Ascending aorta (tissue), 2 donors: ENCODE measurements around the gene KRTAP10-9. TPM values are rescaled to one million over a fixed set of nuclear protein-coding genes. Genes with fewer than 3 reads are reported as not detected.
"Not testable (repeated sequence)": the region's sequence is repeated elsewhere in the genome, so short reads cannot be mapped to it uniquely, and the experiment has no call there.

Experiments
- DNase-seq, 2 donors: peaks; one replicate each; pipeline ENCODE4 v3.0.0-alpha.2; 2019; ENCODE audit warnings: low spot score in 2 of 2
- H3K27ac ChIP-seq, 2 donors: fragments of 200-600 bp; sonication (generic); one replicate each; pipeline ENCODE4 v1.5.1; 2016 to 2017; ENCODE audit warnings: mild to moderate bottlenecking in 1 of 2
- H3K27me3 ChIP-seq: fragments of 200-600 bp; sonication (generic); one replicate; pipeline ENCODE4 v1.5.1; 2017
- H3K36me3 ChIP-seq, 2 donors: fragments of 200-600 bp; sonication (generic); one replicate each; pipeline ENCODE4 v1.5.1; 2016
- H3K4me1 ChIP-seq, 2 donors: fragments of 200-600 bp; sonication (generic); one replicate each; pipeline ENCODE4 v1.5.1; 2016 to 2017; ENCODE audit warnings: mild to moderate bottlenecking in 1 of 2
- H3K4me3 ChIP-seq, 2 donors: fragments of 200-600 bp; sonication (generic); one replicate each; pipeline ENCODE4 v1.5.1; 2016 to 2017; ENCODE audit warnings: mild to moderate bottlenecking in 1 of 2
- H3K9me3 ChIP-seq, 2 donors: fragments of 200-600 bp; sonication (generic); one replicate each; pipeline ENCODE4 v1.5.1; 2016
- intact Hi-C: fragments of 100-400 bp; cut with DNase I; formaldehyde crosslinking; loops from one replicate; pipeline ENCODE4 v1.15.1; 2023
- total RNA-seq: library from RNA; depleted of rRNA; stranded (reverse); fragments of >200 nt; gene quantifications from one replicate; pipeline ENCODE4 v1.1.0, GENCODE V29; 2016
- TF ChIP-seq, protein P1 (sequence below), 3 experiments: fragments of 200-600 bp in 2 of 3; fragments of 450-650 bp in 1 of 3; sonication (generic) in 2 of 3; IDR thresholded peaks; one replicate each; pipeline ENCODE4 v1.5.1; 2016 to 2019; ENCODE audit warnings: antibody characterized with exemption in 3 of 3, mild to moderate bottlenecking in 1 of 3, moderate library complexity in 1 of 3

The KRTAP10-9 gene
- total RNA-seq, 1 donor from 2014 or later = not detected

DNA sequence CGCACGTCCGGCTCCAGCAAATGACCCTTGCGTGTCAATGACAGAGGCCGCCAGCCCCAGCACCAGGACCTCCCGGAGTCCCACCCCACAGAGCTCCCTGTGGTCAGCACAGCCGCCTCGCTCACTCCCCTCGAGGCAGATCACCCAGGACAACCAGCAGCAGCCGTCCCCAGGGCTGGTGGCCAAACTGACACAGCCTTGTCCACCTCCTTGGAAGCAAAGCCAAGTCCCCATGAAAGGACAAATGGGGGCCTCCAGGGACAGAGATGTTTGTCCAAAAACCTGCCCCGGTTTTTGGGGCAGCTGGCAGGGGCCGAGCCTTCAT is 12.4 kb downstream of the KRTAP10-9 start:
- DNase-seq = no peak
- H3K36me3 ChIP-seq = no peaks in the 10 kb centered on the region
- H3K4me1 ChIP-seq = no peaks in the 10 kb centered on the region
- H3K4me3 ChIP-seq = no peak overlapping the region
- peaks cover 0 to 4% of the 10 kb centered on the region in 2 donors for H3K9me3 ChIP-seq
- TF ChIP-seq, protein P1, sequence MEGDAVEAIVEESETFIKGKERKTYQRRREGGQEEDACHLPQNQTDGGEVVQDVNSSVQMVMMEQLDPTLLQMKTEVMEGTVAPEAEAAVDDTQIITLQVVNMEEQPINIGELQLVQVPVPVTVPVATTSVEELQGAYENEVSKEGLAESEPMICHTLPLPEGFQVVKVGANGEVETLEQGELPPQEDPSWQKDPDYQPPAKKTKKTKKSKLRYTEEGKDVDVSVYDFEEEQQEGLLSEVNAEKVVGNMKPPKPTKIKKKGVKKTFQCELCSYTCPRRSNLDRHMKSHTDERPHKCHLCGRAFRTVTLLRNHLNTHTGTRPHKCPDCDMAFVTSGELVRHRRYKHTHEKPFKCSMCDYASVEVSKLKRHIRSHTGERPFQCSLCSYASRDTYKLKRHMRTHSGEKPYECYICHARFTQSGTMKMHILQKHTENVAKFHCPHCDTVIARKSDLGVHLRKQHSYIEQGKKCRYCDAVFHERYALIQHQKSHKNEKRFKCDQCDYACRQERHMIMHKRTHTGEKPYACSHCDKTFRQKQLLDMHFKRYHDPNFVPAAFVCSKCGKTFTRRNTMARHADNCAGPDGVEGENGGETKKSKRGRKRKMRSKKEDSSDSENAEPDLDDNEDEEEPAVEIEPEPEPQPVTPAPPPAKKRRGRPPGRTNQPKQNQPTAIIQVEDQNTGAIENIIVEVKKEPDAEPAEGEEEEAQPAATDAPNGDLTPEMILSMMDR (IDR thresholded peaks at IDR 0.05) = no peak
- no peaks in the 10 kb centered on the region for H3K27me3 ChIP-seq
- no peak overlapping the region for H3K27ac ChIP-seq
- intact Hi-C loops = no loop called here

DNA sequence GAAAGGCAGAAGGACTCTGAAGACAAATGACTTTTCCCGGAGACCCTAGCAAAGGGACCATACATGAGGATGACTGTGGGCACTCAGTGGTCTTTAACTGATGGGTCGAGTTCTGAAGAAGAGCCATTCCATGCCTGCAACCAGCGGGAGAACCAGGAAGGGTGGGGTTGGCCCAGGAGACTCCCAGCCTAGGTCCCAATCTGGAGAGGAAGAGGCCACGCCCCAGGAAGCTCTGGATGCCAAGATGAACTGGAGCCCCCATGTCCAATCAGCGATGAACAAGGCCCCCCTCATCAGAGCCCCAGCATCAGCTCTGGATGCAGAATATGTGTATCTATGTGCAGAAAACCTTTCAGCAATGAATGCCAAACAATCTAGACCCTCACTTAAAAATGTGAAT is 13.9 kb downstream of the KRTAP10-9 start:
- intact Hi-C loops = no loop called here
- Histone ChIP-seq H3K4me1 (no peaks in the 10 kb centered on the region), H3K27me3 (no peaks in the 10 kb centered on the region), H3K4me3 (no peak overlapping the region), H3K27ac (no peak overlapping the region), H3K9me3 (peaks cover 0 to 19% of the 10 kb centered on the region in 2 donors), H3K36me3 (no peaks in the 10 kb centered on the region)
- no peak for DNase-seq
- TF ChIP-seq, protein P1 (IDR thresholded peaks at IDR 0.05) = no peak

DNA sequence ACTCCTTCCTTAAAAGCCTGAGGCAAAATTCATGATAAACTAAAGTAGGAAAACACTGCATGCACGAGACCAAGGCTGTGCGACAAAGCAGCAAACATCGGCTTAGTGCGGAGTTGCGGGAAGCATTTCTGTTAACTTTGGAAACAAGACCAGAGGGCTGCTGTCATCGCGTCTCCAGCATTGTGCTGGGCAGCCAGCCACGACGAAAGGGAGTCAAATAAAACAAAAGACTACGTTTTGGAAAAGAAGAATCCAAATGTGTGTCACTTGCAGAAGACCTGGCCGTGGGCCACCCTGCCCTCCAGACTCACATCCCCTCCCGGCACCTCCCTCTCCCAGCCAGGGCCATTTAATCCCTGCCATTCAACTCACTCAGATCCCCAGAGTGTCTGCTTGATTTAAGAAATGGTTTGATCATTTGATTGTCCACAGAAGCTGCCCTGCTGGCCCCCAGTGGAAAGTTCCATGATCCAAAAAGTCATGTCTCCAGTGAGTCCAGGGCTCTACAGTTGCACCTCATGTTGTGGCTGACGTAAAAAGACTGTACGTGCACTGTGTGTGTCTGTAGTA is 16.9 kb downstream of the KRTAP10-9 start:
- peaks cover 0 to 20% of the 10 kb centered on the region in 2 donors for H3K9me3 ChIP-seq
- H3K27me3 ChIP-seq = no peaks in the 10 kb centered on the region
- no peaks in the 10 kb centered on the region for H3K4me1 ChIP-seq
- H3K36me3 ChIP-seq = no peaks in the 10 kb centered on the region
- intact Hi-C loops = no loop called here
- DNase-seq = no peak
- H3K27ac ChIP-seq = no peak overlapping the region
- TF ChIP-seq, protein P1 (IDR thresholded peaks at IDR 0.05) = no peak
- H3K4me3 ChIP-seq = no peak overlapping the region

DNA sequence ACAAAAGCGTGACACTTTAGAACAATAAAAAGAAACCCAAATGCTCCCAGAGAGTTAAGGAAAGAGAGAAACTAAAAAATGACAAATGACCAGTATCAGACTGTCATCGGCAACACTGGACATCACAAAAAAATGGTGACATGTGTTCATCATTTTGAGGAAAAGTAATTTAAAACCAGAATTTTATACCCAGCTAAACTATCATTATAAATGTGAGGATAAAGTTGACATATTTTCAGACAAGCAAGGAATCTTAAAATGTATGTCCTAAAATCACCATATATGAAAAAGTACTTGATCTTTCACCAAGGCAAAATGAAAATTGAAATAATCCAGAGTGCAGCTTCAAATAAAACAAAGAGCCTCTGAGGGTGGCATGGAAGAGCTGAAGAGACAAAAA is 18.0 kb downstream of the KRTAP10-9 start:
- H3K27me3 ChIP-seq = no peaks in the 10 kb centered on the region
- intact Hi-C loops = no loop called here
- no peaks in the 10 kb centered on the region for H3K36me3 ChIP-seq
- DNase-seq = no peak
- H3K4me1 ChIP-seq = no peaks in the 10 kb centered on the region
- peaks cover 0 to 20% of the 10 kb centered on the region in 2 donors for H3K9me3 ChIP-seq
- TF ChIP-seq, protein P1 (IDR thresholded peaks at IDR 0.05) = no peak
- H3K4me3 ChIP-seq = no peak overlapping the region
- no peak overlapping the region for H3K27ac ChIP-seq

DNA sequence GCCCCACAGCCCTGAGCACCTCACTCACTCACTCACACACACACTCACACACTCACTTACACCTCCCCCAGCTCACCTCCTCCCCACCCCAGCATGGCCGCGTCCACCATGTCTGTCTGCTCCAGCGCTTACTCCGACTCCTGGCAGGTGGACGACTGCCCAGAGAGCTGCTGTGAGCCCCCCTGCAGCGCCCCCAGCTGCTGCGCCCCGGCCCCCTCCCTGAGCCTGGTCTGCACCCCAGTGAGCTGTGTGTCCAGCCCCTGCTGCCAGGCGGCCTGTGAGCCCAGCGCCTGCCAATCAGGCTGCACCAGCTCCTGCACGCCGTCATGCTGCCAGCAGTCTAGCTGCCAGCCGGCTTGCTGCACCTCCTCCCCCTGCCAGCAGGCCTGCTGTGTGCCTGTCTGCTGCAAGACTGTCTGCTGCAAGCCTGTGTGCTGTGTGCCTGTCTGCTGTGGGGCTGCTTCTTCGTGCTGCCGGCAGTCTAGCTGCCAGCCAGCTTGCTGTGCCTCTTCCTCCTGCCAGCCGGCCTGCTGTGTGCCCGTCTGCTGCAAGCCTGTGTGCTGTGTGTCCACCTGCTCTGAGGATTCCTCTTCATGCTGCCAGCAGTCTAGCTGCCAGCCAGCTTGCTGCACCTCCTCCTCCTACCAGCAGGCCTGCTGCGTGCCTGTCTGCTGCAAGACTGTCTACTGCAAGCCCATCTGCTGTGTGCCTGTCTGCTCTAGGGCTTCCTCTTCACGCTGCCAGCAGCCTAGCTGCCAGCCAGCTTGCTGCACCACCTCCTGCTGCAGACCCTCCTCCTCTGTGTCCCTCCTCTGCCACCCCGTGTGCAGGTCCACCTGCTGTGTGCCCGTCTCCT is 19.7 kb downstream of the KRTAP10-9 start, which contains the start of gene KRTAP10-11:
TSS of gene KRTAP10-11 (plus strand) at position 49 of the 856 bp plus-strand sequence. CDS start at position 94, 45 bp downstream.
- H3K27ac ChIP-seq, H3K4me3 ChIP-seq, intact Hi-C loops, H3K27me3 ChIP-seq, H3K36me3 ChIP-seq, DNase-seq, H3K4me1 ChIP-seq: not testable (repeated sequence)
- peaks cover 0 to 20% of the 10 kb centered on the region in 2 donors for H3K9me3 ChIP-seq

DNA sequence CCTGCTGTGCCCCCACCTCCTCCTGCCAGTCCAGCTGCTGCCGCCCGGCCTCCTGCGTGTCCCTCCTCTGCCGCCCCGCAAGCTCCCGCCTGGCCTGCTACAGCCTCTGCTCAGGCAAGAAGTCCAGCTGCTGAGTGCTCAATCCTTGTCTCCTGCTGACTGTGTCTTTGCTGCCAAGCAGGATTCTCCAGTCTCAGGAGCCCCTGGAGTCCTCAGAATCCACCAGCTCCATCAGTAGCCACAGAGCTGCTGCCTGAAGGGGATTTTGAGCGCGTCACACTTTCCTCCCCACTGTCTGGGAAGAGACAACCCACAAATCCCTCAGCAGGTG is 20.3 kb downstream of the KRTAP10-9 start:
- TF ChIP-seq, protein P1 (IDR thresholded peaks at IDR 0.05) = no peak
- Histone ChIP-seq H3K9me3 (peaks cover 0 to 20% of the 10 kb centered on the region in 2 donors), H3K4me1 (no peaks in the 10 kb centered on the region), H3K27me3 (no peaks in the 10 kb centered on the region), H3K27ac (no peak overlapping the region), H3K4me3 (no peak overlapping the region), H3K36me3 (no peaks in the 10 kb centered on the region)
- DNase-seq = no peak
- intact Hi-C loops = no loop called here
